ENCODE data around the gene SLC49A3.

SLC49A3 gene

DNA sequence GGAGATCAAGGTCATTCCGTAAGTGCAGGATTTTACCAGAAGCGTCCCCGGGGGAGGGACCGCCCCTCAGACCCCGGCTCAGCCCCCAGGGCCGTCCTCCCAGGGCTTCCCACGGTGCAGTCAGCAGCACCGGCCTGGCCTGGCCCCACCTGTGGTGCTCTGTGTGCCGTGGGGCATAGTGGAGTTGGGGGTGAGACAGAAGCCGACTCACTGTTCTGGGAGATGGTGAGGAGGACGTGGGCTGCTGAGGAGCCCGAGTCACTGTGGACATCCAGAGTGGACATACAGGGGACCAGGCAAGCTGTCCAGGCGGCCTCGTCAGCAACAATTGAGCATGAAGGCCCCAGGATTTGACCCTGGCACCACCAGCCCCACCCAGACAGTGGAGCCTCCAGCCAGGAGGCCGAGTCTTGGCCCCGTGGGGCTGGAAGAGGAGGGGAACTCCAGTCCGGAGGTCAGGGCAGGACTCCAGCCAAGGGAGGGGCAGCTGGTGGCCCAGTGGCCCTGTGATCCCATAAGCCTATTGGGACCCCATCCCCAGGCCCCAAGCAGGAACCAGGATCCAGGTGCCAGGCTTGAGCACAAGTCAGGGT lies 34.0 kb downstream of the SLC49A3 start:
- Histone ChIP-seq H3K9me3 (ENCODE audit: insufficient read depth, low read depth, low read length) (no peaks in the 10 kb centered on the region), H3K4me3 (ENCODE audit: low read length) (no peak overlapping the region), H3K9ac (ENCODE audit: low read depth, low read length) (no peak overlapping the region), H3K4me1 (ENCODE audit: insufficient read depth, low read length) (no peaks in the 10 kb centered on the region), H3K27ac (ENCODE audit: low read depth, low read length) (no peak overlapping the region), H3K27me3 (ENCODE audit: insufficient read depth, low read length) (no peaks in the 10 kb centered on the region), H3K36me3 (ENCODE audit: insufficient read depth, low read length) (no peaks in the 10 kb centered on the region)
- 83% methylated on average over 17 of the region's 17 CpGs for WGBS

DNA sequence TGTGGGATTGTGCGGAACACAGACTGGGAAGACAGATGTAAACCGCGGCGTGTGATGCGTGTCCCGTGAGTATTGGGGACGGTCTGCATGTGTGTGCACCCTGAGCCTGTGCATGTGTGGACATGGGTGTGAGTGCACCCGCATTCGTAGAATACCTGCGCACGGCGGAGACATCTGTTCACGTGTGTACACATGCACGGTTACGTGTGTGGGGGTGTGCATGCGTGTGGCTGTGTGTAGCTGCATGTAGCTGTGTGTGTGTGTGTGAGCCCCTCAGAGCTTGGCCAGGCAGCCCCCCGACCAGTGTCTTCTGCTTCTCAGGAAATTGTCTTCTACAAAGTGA lies 34.5 kb downstream of the SLC49A3 start:
- Histone ChIP-seq H3K27ac (ENCODE audit: low read depth, low read length) (no peak overlapping the region), H3K9ac (ENCODE audit: low read depth, low read length) (no peak overlapping the region), H3K4me3 (ENCODE audit: low read length) (no peak overlapping the region), H3K9me3 (ENCODE audit: insufficient read depth, low read depth, low read length) (no peaks in the 10 kb centered on the region), H3K36me3 (ENCODE audit: insufficient read depth, low read length) (no peaks in the 10 kb centered on the region), H3K4me1 (ENCODE audit: insufficient read depth, low read length) (no peaks in the 10 kb centered on the region), H3K27me3 (ENCODE audit: insufficient read depth, low read length) (no peaks in the 10 kb centered on the region)
- WGBS, result 92% methylated on average over 17 of the region's 17 CpGs

DNA sequence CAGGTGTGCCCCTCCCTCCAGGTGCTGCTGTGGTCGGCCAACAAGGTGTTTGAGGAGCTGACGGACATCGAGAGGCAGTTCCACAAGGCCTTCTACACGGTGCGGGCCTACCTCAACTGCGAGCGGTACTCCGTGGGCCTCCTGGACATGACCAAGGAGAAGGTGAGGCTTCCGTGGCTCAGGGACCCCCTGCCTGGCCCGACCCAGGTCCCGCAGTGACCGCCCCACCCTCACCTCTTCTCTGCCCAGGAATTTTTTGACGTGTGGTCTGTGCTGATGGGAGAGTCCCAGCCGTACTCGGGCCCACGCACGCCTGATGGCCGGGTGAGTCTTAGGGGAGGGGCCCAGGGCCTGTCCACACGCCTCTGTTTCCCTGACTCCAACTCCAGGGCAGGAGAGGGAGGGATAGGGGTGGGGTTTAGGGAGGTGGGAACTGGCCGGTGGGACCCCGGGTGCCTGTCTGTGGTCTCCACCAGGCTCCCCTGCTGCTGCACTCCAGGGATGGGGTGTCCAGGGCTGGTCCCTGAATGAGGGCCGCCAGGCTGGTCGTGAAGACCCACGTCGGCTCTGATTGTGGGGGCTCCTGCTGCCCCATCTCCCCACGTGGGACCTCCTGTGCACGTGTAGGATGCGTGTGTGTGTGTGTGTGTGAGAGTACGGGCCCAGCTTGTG lies 35.0 kb downstream of the SLC49A3 start:
- H3K36me3 ChIP-seq (ENCODE audit: insufficient read depth, low read length), result no peaks in the 10 kb centered on the region
- no peak overlapping the region for H3K27ac ChIP-seq (ENCODE audit: low read depth, low read length)
- H3K9me3 ChIP-seq (ENCODE audit: insufficient read depth, low read depth, low read length), result no peaks in the 10 kb centered on the region
- H3K4me1 ChIP-seq (ENCODE audit: insufficient read depth, low read length), result no peaks in the 10 kb centered on the region
- no peak overlapping the region for H3K4me3 ChIP-seq (ENCODE audit: low read length)
- H3K9ac ChIP-seq (ENCODE audit: low read depth, low read length), result no peak overlapping the region
- 92% methylated on average over 29 of the region's 29 CpGs for WGBS
- H3K27me3 ChIP-seq (ENCODE audit: insufficient read depth, low read length), result no peaks in the 10 kb centered on the region

DNA sequence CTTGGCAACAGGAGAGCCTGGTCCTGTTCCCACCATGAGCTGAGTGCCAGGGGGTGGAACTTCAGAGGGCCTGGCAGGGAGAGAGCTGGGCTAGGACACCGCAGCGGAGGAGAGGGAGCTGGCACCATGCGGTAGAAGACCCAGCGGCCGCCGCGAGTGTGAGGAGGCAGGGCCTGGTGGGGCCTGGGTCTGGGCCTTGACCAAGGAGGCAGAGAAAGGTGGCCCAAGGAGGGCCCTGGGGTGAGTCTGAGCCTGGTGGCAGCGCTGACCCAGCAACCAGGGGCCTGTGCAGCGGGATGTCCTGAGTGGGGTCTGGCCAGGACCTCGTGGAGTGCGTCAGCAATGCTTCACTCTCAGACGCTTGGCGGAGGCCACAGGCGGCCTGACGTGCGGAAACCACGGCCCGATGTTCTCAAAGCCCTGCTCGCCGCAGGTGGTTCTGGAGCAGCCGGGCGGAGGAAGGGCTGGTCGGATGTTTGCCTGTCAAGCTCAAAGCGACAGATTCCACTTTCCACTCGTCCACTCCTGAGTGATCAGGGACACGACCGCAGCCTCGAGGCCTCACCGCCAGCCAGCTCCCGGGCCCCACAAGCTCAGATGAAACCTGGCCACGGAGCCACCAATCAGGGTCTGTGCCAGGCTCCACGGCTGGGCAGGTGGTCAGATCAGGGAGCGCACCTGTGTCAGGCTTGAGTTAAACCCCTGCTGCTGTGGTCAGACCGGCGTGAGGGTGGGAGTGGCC lies 35.7 kb downstream of the SLC49A3 start:
- Histone ChIP-seq H3K9ac (ENCODE audit: low read depth, low read length) (no peak overlapping the region), H3K36me3 (ENCODE audit: insufficient read depth, low read length) (no peaks in the 10 kb centered on the region), H3K27ac (ENCODE audit: low read depth, low read length) (no peak overlapping the region), H3K4me3 (ENCODE audit: low read length) (no peak overlapping the region), H3K9me3 (ENCODE audit: insufficient read depth, low read depth, low read length) (no peaks in the 10 kb centered on the region), H3K27me3 (ENCODE audit: insufficient read depth, low read length) (no peaks in the 10 kb centered on the region), H3K4me1 (ENCODE audit: insufficient read depth, low read length) (no peaks in the 10 kb centered on the region; the same call in 1 of the 2 replicates)
- 93% methylated on average over 35 of the region's 35 CpGs for WGBS

DNA sequence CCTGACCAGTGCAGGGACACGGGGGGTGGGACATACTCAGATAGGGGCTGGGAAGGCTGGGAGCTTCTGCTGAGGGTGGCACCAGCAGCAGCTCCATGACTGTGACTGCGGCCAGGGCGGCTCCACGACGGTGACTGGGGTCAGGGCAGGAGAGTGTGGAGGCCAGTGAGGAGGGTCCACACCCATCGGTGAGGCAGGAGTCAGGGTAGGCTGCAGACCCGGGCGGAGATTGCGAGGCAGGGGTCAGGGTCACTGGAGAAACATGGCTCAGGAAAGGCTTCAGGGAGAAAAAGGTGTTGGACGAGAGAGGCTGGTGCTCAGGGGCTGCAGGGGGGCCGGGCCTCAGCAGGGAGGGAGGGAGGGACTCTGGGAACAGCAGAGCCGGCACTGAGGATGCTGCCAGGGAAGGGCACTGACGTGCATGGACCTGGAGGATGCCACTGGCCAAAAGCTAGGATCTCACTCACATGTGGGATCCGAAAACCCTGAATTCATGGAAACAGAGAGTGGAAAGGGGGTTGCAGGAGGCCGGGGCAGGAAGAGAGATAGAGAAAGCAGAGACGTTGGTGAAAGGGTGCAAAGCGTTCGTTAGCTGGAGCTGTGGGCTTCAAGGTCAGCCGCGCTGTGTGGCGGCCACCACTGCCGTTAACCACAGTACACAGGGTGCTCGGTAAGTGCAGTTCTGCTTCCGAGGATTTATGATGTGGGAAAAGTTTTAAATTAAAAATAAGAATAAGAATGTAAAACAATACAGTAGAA lies 36.9 kb downstream of the SLC49A3 start:
- H3K9ac ChIP-seq (ENCODE audit: low read depth, low read length), result no peak overlapping the region
- H3K9me3 ChIP-seq (ENCODE audit: insufficient read depth, low read depth, low read length), result no peaks in the 10 kb centered on the region
- no peak overlapping the region for H3K27ac ChIP-seq (ENCODE audit: low read depth, low read length)
- no peaks in the 10 kb centered on the region for H3K27me3 ChIP-seq (ENCODE audit: insufficient read depth, low read length)
- 89% methylated on average over 24 of the region's 24 CpGs for WGBS
- no peaks in the 10 kb centered on the region for H3K36me3 ChIP-seq (ENCODE audit: insufficient read depth, low read length)
- no peaks in the 10 kb centered on the region; the same call in 1 of the 2 replicates for H3K4me1 ChIP-seq (ENCODE audit: insufficient read depth, low read length)
- no peak overlapping the region for H3K4me3 ChIP-seq (ENCODE audit: low read length)

DNA sequence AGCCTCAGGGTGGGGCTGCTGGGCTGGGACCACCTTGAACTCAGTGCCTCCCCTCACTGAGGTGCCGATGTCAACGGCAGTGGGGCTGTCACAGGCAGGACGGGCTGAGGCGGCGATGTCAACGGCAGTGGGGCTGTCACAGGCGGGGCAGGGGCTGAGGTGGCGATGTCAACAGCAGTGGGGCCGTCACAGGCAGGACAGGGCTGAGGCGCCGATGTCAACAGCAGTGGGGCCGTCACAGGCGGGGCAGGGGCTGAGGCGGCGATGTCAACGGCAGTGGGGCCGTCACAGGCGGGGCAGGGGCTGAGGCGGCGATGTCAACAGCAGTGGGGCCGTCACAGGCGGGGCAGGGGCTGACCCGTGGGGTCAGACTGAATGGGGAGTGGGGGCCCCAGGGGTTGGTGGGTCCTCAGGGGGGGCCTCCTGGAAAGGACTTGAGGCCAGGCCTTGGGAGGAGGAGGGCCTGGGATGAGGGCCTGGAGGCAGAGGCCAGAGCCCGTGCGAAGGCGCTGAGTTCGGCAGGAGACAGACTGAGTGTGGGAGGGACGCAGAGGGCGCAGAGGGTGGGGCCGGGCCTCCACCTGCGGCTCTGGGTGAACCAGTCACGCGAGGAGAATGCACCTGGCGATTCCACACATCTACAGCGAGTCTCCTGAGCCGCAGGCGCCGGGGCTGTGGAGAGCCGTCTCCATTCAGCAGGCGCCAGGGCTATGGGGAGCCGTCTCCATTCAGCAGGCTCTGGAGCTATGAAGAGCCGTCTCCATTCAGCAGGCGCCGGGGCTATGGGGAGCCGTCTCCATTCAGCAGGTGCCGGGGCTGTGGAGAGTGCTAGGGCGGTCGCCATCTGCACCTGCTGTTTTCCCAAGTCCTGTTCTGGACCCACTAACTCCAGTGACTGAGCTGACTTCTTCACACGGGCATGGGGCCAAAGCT lies 37.7 kb downstream of the SLC49A3 start:
- Histone ChIP-seq H3K4me3 (ENCODE audit: low read length) (no peak overlapping the region), H3K4me1 (ENCODE audit: insufficient read depth, low read length) (no peaks in the 10 kb centered on the region; the same call in 1 of the 2 replicates), H3K27ac (ENCODE audit: low read depth, low read length) (no peak overlapping the region), H3K36me3 (ENCODE audit: insufficient read depth, low read length) (no peaks in the 10 kb centered on the region), H3K27me3 (ENCODE audit: insufficient read depth, low read length) (no peaks in the 10 kb centered on the region), H3K9me3 (ENCODE audit: insufficient read depth, low read depth, low read length) (no peaks in the 10 kb centered on the region), H3K9ac (ENCODE audit: low read depth, low read length) (no peak overlapping the region)
- 85% methylated on average over 49 of the region's 49 CpGs for WGBS

DNA sequence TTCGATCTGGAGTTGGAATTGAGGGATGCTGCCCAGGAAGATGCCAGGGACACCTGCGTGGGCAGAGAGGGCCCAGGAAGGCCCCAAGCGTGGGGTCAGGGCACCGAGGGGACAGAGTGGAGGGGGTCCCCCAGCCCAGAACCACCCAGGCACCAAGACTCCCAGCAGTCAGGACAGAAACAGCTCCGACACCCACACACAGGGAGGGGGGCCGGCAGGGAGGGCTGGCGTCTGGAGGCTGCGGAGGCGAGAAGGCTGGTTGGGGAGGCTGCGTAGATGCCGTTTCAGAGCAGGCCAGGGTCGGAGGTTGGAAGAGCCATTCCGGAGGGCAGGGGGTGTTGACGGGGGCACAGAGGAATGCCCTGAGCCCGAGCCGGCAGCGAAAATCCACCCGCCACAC lies 38.5 kb downstream of the SLC49A3 start:
- H3K4me3 ChIP-seq (ENCODE audit: low read length), result no peak overlapping the region
- no peaks in the 10 kb centered on the region; the same call in 1 of the 2 replicates for H3K4me1 ChIP-seq (ENCODE audit: insufficient read depth, low read length)
- WGBS, result 91% methylated on average over 18 of the region's 18 CpGs
- H3K27me3 ChIP-seq (ENCODE audit: insufficient read depth, low read length), result no peaks in the 10 kb centered on the region
- no peak overlapping the region for H3K27ac ChIP-seq (ENCODE audit: low read depth, low read length)
- no peak overlapping the region for H3K9ac ChIP-seq (ENCODE audit: low read depth, low read length)
- H3K36me3 ChIP-seq (ENCODE audit: insufficient read depth, low read length), result no peaks in the 10 kb centered on the region
- no peaks in the 10 kb centered on the region for H3K9me3 ChIP-seq (ENCODE audit: insufficient read depth, low read depth, low read length)

DNA sequence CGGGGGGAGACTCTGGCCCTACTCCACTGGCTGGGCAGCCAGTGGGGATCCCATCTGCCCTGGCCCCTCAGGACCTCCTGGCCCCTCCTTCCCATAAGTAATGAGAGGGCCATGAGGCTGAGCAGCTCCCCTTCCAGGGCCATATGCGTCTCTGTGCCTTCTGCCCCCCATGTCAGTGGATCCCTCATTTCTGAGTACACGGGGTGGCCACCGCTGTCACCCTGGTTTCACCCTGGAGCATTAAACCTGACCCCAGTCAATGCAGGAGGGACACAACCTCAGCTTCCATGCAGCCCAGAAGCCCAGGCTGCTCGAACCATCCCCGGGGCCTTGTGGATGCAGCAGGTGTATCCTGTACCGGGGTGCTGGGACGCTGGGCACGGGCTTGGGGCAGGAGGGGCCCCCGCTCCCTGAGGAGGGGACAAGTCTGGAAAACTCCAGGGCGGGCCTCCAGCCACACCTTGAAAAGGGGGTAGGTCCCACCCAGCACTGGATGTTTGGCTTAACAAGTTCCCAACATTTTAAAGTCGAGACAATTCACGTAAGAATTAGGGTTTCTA lies 39.1 kb downstream of the SLC49A3 start:
- WGBS, result 96% methylated on average over 13 of the region's 13 CpGs
- no peaks in the 10 kb centered on the region for H3K9me3 ChIP-seq (ENCODE audit: insufficient read depth, low read depth, low read length)
- H3K4me3 ChIP-seq (ENCODE audit: low read length), result no peak overlapping the region
- H3K27me3 ChIP-seq (ENCODE audit: insufficient read depth, low read length), result no peaks in the 10 kb centered on the region
- no peak overlapping the region for H3K27ac ChIP-seq (ENCODE audit: low read depth, low read length)
- no peaks in the 10 kb centered on the region for H3K36me3 ChIP-seq (ENCODE audit: insufficient read depth, low read length)
- H3K9ac ChIP-seq (ENCODE audit: low read depth, low read length), result no peak overlapping the region
- no peaks in the 10 kb centered on the region; the same call in 1 of the 2 replicates for H3K4me1 ChIP-seq (ENCODE audit: insufficient read depth, low read length)

DNA sequence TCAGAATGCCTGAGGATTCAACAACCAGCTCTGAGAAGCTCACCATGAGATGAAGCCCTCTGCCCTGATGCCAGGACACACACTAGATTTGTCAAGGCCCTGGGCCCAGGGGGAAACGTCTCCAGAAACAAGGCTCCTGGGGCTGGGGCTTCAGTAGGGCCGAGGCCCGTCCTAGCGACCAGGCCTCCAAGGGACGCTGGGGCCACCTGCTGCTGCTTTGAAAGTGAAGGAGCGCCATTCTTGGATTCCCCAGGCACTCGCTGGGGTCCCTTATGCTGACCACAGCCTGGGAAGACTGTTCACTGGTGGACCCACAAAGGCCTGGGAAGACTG lies 39.7 kb downstream of the SLC49A3 start:
- no peaks in the 10 kb centered on the region for H3K36me3 ChIP-seq (ENCODE audit: insufficient read depth, low read length)
- H3K27me3 ChIP-seq (ENCODE audit: insufficient read depth, low read length), result no peaks in the 10 kb centered on the region
- H3K4me1 ChIP-seq (ENCODE audit: insufficient read depth, low read length), result no peaks in the 10 kb centered on the region; the same call in 1 of the 2 replicates
- no peak overlapping the region for H3K9ac ChIP-seq (ENCODE audit: low read depth, low read length)
- H3K4me3 ChIP-seq (ENCODE audit: low read length), result no peak overlapping the region
- H3K27ac ChIP-seq (ENCODE audit: low read depth, low read length), result no peak overlapping the region
- H3K9me3 ChIP-seq (ENCODE audit: insufficient read depth, low read depth, low read length), result no peaks in the 10 kb centered on the region
- 91% methylated on average over 7 of the region's 7 CpGs for WGBS

DNA sequence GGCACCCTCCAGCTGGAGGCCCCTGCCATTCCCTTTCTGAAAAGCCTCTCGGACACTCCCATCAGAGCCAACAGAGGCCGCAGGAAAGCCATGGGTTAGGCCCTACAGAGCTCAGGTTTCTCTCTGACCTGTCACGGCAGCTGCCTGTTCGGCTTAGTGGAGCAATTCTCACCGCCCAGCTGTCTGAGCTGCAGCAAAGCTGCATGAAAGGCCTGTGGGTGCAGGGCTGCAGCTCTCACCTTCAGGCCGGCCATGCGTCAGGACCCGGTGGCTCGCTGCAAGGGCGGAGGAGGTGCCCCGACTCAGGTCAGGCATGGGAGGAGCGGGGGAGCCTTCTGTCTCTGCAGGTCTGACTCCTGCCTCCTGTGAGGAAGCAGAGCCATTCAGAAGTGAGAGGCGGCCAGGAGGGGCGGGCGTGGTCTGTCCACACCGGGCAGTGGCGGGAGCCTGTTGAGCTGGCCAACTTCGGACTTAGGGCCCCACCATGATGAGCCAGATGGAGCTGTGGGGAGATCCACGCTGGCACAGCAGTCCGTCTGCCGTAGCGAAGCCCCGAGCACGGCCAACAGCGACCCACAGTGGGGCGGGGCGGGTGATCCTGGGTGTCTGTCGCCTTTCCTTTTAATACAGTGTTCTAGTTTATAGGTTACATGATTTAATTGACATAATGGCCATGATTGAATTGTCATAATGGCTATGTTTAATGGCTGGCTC lies 40.2 kb downstream of the SLC49A3 start:
- Histone ChIP-seq H3K4me1 (ENCODE audit: insufficient read depth, low read length) (no peaks in the 10 kb centered on the region; the same call in 1 of the 2 replicates), H3K36me3 (ENCODE audit: insufficient read depth, low read length) (no peaks in the 10 kb centered on the region), H3K27me3 (ENCODE audit: insufficient read depth, low read length) (no peaks in the 10 kb centered on the region), H3K9ac (ENCODE audit: low read depth, low read length) (no peak overlapping the region), H3K9me3 (ENCODE audit: insufficient read depth, low read depth, low read length) (no peaks in the 10 kb centered on the region), H3K27ac (ENCODE audit: low read depth, low read length) (no peak overlapping the region), H3K4me3 (ENCODE audit: low read length) (no peak overlapping the region)
- WGBS, result 78% methylated on average over 28 of the region's 28 CpGs

All from HUES64 (cell line).